Stimulated activated CD8-positive, alpha-beta memory T cell treated with anti-CD3 and anti-CD28 coated beads, Interleukin-15, amount 100 ng/mL, for 4 hours (primary cell): ENCODE measurements around the gene ENTPD6.
"Not testable (repeated sequence)": the region's sequence is repeated elsewhere in the genome, so short reads cannot be mapped to it uniquely, and the experiment has no call there.

Source experiments
- DNase-seq, 2 donors: peaks; one replicate each; pipeline ENCODE4 v3.0.0-alpha.2; 2020; ENCODE audit warnings: low read depth in 2 of 2

ENTPD6 gene

DNA sequence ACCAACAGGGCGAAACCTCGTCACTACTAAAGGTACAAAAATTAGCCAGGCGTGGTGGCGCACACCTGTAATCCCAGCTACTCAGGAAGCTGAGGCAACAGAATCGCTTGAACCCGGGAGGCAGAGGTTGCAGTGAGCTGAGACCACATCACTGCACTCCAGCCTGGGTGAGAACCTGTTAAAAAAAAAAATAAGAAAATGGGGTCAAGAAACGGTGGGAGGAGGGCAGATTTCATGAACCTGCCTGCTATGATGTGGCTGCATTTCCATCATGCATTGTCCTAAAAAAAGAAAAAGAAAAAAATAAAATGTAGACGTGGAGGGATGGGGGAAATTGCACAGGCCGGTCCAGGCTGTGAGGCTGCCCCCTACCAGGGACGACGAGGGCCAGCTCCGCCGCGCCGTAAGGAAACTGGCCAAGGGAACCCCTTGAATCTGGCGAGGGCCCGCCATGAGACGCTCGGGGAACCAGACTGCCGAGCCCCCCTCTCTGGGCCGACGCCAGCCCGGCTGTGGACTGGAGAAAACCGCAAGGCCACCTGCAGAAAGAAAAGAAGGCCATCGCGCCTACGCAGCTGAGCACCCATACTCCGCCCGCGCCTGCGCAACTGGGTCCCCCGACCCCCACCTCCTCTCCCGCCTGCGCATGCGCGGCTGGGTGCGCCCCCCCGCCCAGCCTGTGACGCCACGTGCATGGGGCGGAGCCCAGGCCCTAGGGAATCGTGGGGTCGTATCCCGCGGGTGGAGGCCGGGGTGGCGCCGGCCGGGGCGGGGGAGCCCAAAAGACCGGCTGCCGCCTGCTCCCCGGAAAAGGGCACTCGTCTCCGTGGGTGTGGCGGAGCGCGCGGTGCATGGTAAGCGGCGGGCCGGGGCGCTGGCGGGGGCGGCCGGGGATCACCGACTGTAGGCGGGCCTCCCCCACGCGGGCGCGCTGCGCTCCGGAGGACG is at the start of gene ENTPD6:
Gene ENTPD6 (plus strand): TSS at position 699 of the 948 bp plus-strand sequence. CDS start 10,825 bp downstream, outside the sequence.
- DNase-seq: peak; percentile 78 to 86

DNA sequence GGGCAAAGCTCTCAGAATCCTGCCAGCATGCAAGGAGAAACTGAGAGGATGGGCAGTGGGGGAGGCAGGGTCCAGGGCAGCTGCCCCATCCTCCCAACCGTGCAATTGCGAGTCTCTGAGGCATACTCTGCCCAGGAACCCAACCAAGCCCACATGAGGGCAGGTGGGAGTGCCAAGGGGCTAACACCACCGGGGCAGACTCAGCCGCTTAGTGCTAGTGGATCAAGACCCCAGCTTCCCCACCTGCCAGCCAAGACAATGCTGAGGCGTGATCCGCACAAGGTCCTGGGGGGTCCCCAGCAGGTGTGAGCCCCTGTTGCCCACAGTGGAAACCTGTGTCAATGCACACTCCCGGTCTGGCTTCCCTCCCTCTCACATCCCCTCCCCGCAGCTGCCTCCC is 48.5 kb upstream of the ENTPD6 start:
- DNase-seq: no peak

DNA sequence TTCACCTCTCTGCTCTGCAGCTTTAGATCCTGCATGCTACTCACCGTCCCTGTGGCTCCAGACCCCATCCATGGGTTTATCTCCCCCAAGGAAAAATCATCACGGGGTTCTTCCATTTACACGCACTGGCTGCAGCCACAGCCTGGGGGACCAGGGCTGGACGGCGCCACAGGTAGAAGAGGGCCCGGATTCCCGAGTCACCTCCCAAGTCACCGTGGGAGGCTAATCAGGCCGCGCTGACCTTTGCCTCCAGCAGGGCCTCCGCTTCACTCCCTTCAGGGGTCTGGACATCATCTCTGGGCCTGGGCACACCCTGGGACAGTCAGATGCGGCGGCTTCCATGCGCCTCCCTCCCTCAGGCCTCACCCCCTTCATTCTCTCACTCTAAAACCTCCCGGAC is 47.8 kb upstream of the ENTPD6 start:
- DNase-seq: no peak

DNA sequence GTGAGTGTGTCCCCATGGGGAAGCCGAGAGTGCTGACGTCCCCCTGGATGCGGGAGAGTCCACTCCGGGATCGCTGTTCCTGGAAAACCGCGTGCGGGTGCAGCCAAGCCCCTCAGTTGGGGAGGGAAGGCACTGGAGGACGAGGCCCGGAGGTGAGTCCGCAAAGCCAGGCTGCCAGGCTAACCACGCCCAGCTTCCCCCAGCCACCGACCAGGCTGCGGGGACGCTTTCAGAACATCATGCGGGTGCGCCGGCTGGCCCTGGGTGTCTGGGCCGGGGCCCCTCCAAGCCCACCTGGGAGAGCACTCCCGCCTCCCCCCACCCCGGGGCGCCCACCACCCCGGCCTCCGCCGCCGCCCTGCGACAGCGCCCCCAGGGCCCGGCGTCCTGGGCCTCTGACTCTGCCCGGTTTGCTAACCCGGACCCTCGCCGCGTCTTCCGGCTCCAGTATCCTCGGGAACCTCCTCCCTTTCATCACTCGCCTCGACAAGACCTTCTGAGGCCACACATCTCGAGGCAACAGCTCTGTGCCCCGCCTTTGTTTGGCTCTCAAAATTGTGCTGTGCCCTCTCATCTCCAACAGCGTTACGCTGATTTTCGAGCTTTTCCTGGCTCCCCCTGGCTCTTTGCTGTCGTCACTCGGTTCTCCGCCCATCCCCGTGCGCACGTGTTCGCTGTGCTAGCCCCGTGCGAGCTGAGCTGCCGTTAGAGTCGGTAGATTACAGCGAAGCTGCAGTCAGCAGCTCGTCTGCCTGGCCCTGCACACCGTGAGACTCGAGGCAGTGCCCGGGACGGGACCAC is 47.1 kb upstream of the ENTPD6 start:
- peak; percentile 33 to 49 for DNase-seq

DNA sequence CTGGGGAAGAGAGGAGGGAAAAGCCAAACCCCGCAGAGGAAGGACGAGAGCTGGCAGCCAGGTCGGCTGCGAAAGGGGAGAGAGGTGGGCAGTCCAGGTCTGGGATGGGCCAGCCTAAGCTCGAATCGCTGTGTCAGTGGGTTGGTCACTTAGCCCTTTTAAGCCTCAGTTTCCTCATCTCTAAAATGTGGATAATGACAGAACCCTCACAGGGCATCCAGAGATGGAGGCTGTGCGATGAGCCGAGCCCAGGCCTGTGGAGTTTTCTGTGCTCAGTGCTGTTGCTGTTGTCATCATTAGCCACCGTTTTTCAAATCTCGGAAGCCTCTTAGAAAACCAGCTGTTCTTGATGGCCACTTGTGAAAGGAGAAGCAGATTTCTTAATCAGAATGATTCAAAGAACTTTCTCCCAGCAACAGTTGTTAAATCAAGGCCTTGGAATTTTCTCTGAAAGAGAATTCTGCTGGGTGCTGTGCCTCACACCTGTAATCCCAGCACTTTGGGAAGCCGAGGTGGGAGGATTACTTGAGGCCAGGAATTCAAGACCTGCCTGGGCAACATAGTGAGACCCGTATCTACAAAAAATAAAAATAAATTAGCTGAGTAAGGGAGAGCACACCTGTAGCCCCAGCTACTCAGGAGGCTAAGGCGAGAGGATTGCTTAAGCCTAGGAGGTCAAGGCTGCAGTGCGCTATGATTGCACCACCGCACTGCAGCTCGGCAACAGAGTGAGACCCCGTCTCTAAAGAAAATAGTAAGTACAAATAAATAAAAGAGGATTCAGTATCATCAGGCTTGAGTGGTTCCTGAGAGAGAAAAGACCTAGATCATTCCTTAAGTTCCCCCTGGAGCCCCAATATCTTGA is 46.3 kb upstream of the ENTPD6 start:
- DNase-seq: no peak

DNA sequence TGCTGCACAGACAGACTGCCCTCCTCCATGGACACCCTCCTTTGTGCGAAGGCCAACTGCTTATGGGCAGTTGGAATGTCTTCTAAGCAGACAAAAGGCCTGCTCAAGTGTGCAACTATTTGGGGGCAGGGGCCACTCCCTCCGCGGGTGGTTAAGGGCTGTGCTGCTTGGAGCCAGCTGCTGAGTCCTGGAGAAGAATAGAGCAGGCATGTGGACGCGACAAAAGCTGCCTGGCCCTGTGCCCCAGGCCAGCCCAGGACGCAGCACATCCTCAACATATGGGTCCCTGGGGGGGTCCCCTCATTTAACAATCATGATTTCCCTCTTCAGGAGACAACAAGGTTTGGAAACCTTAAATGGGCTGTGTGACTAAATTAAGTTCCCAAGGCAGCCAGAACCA is 45.5 kb upstream of the ENTPD6 start:
- no peak for DNase-seq

DNA sequence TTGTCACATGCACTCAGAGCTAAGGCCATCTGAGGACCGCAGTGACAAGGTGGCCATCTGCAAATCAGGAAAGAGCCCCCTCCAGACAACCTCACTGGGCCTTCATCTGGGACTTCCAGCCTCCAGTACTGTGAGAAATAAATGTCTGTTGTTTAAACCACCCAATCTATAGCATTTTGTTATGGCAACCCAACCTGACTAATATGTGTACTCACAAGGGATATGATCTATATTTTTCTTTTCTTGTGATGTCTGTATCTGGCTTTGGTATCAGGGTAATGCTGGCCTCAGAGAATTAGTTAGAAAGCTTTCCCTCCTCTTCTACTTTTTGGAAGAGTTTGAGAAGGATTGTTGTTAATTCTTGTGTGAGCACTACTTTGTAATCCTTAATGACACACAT is 37.5 kb upstream of the ENTPD6 start:
- DNase-seq: no peak

DNA sequence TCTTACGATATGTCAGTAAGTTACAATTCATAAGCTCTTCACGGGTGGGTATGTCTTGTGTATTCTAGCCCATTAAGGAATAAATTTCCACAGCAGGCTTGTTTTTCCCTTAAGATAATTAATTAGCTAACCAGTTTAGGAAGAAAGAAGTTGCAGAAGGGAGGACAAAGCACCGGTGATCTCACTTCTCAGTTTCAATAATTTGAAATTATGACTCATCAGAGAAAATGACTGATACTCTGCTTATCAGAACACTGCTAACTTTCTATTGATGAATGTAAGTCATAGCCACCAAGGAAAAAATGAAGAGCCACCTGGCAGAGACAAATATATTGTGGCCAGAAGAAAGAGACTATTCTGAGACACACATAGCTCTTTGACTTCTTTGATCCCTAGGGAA is 35.0 kb upstream of the ENTPD6 start:
- no peak for DNase-seq

DNA sequence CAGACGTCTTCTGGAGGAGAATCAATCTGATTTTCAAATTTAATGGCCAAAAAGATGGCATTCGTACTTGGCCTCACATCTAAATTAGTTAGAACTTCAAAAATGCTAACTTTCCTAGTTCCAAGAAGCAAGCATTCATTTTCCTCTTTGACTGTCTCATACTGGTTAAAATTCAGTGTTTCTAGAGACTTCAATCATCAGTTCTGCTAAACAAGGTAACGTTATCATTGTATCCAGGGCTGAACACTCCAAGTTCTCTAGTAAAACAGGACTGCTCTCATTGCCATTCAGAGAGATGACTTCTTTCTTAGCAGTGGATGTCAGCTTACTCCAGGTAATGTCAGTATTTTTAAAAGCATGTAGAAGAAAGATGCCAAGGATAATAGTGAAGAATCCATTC is 34.6 kb upstream of the ENTPD6 start:
- DNase-seq: no peak

DNA sequence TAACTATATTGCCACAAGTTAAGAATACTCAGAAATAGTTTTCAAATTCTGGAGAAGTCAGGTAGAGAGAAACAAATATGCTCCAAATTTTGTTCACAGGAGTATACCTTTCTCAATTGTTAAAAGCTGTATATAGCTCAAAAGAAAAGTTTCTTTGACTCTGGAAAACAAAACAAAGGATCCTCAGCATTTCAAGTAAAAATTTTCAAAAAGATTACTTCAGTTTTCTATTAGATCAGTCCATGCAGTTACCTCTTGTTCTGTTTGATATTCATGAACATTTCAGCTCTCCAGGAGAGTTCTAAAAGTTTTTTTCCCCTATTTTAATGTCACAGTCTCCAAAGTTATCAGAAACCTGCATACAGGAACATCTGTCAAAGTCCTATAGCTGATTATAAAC is 30.4 kb upstream of the ENTPD6 start:
- no peak for DNase-seq

DNA sequence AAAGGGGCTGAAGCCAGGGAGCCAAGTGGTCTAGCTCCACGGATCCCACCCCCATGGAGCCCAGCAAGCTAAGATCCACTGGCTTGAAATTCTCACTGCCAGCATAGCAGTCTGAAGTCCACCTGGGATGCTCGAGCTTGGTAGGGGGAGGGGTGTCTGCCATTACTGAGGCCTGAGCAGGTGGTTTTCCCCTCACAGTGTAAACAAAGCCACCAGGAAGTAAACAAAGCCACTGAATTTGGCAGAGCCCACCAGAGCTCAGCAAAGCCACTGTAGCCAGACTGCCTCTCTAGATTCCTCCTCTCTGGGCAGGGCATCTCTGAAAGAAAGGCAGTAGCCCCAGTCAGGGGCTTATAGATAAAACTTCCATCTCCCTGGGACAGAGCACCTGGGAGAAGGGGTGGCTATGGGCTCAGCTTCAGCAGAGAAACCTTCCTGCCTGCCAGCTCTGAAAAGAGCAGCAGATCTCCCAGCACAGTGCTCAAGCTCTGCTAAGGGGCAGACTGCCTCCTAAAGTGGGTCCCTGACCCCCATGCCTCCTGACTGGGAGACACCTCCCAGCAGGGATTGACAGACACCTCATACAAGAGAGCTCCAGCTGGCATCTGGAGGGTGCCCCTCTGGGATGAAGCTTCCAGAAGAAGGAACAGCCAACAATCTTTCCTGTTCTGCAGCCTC is 29.3 kb upstream of the ENTPD6 start:
- not testable (repeated sequence) for DNase-seq

DNA sequence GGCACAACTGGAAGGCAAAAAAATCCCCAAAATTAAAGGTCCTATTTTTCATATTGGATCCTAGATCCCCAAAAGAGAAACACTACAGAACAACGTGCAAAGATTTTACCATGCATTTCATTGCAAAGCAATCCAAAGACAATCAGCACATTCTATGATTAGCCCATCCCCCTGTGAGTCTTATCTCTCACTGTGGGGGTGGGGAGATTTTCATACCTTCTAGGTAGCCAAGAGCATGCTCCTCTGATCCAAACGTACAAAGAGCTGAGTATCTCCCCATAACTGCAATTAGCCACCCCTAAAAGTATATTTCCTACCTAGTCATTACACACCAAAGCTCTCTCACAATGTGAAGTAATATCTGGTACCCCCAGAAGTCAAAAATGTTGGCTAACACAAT is 22.2 kb upstream of the ENTPD6 start:
- DNase-seq: no peak

DNA sequence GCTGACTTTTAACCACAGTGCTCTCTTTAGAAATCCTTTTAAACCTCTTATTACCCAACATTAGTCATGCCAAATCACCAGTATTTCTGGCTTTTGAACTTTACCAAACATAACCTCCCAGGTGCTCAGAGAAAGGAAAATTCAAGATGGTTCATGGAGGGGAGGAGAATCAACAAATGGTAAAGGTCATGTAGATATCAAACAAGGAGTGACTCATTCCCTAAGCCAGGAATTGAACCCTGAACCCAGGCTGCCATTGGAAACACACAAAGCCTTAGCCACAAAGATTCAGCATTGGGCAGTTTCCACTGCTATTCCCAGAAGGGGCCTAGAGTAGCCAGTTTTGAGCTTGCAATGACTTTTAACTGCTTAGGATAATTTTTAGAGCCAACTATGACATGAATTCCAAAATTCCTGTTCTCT is 21.6 kb upstream of the ENTPD6 start:
- DNase-seq: no peak

DNA sequence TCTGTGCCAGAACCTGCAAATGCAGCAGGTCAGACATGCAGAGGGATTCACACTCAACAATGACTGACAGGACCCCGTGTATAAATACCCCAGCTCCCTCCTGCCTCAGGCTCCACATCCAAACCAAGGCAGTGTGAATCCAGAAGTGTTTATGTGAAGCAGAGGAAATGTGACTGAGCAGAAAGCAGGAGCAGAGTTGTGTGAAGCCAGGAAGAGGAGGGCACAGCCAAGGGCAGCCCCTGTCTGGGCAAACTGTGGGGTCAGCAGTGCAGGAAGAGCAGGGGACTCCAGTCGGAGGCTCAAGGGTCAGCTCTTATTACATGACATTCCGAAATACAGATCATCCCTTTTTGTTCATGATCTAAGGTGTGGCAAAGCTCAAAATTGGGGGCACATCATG is 19.3 kb upstream of the ENTPD6 start:
- no peak for DNase-seq

DNA sequence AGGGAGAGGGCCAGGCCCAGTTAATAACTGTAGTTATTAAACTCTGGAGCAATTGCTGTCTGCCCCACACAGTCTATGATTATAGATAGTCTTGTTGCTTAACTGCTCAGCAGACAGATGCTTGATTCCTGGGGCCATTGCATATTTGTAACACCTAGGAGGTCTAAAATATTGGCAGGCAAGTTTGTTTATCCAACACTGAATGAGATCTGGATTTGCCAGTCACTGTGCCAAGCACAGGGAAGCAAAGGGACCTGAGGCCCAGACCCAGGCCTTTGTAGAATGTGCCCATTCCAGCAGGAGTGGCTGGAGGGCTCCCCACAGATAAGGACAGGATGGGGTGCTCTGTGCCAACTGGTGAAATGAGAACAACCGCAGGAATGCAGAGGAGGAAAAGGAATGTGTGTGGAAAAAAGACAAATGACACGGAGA is 17.6 kb upstream of the ENTPD6 start:
- no peak for DNase-seq

DNA sequence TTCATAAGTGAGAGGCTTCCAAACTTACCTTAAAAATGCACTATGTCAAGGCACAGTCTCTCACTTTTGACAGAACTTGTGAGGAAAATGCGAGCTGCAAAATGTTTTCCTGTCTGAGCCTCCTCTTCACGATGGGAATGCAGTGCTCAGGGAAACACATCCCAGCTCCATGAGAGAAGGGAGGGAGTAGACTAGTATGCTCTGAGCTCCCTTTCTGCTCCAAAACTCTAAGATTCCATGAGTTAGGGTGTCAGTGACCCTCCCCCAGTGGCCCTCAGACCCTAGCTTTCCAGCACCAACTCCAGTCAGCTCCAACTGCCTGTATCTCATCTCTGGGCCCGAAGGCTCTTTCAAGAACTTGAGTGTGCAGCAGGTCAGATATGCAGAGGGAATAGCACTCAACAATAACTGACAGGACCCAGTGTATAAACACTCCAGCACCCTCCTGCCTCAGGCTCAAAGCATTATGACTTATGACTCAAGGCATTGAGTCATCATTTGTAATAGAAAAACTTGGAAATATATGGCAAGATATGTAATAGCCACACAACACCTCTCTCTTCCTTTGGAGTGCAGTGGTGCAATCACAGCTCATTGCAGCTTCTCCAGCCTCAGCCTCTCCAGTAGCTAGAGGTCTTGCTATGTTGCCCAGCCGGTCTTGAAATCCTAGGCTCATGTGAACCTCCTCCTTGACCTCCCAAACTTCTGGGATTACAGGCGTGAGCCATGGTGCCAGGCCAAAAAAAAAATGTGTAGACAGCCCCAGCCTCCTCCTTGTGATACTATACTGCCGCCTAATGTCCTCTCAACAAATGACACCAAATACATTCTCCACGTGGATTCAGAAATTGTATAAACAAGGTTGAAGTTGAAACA is 16.7 kb upstream of the ENTPD6 start:
- DNase-seq: no peak

DNA sequence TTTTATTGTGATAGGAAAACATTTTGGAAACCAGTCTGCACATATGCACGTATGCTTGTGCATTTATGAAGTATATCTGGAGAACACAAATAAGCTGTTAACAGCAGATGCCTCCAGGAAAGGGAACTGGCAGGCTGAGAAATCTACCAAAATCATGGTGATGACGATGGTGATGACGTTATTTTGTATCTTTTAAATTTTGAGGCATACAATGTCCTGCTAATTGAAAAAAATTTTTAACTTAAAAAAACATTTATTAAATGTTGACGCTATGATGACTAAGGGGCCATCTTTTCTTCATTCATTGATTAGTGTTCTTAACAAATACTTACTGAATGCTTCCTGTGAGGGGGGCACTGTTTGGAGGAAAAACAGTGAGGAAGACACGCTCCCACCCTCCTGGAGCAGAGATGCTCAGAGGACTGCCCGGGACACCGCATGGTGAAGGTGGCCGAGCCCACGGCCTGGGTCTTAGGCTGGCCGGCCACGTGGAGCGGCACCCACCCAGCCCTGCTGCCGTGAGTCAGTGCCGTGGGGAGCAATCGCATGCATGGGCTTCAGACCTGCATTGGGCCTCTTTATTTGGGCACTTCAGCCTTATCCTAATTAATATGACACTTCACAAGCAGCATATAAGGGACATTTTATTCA is 15.9 kb upstream of the ENTPD6 start:
- no peak for DNase-seq

DNA sequence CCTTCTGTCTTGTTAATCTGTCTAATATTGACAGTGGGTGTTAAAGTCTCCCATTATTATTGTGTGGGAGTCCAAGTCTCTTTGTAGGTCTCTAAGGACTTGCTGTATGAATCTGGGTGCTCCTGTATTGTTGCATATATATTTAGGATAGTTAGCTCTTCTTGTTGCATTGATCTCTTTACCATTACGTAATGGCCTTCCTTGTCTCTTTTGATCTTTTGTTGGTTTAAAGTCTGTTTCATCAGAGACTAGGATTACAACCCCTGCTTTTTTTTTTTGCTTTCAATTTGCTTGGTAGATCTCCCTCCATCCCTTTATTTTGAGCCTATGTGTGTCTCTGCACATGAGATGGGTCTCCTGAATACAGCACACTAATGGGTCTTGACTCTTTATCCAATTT is 11.1 kb upstream of the ENTPD6 start:
- not testable (repeated sequence) for DNase-seq

DNA sequence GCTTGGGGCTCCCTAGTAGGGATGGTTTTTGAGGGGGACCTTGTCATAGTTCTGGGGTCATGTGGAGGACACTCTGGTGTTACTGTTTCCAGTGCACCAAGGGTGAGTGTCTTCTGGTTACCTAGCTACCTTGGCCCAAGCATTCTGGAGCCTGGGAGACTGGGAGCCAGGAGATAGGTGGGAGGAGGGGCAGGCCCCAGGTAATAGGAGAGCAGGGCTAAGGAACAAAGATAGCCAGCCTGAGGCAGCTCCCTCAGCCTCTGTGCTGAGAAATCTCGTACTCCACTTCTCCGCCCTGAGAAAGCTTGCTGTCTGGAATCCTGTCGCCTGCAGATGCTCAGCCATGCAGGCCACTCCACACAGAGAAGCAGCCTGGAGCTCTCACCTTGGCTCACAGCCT is 8.3 kb upstream of the ENTPD6 start:
- DNase-seq: no peak

DNA sequence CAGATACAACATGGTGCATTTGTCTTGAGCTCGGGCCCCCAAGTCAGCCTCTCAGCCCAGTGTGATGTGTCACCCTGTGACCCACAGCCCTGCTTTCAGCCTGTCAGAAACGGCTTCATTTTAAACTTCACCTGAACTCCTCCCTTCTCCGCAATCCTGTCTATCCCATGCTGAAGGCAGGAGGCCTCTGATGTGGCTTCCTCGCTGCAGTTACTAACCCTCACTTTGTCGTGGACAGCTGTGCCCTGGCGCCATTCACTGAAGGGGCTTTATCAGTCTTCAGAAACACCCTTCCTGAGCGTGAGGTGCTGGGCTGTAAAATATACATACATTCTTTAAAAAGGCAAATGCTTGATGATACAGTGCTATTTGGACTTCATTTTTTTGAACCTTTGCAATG is 7.9 kb upstream of the ENTPD6 start:
- no peak for DNase-seq
